Stimulated activated CD4-positive, alpha-beta T cell treated with anti-CD3 and anti-CD28 coated beads, Interleukin-1b, Interleukin-23, amount 100 ng/mL, for 24 hours (primary cell): Measurements from ENCODE around the gene GALNT14.

Source experiments
- DNase-seq, 4 experiments: peaks; one replicate each; pipeline ENCODE4 v3.0.0-alpha.2; 2020; ENCODE audit warnings: low read depth in 4 of 4, low spot score in 1 of 4

Gene GALNT14

GRCh38 chr2:31016648-31017047, 121.6 kb downstream of the GALNT14 start:
- no peak for DNase-seq

GRCh38 chr2:31014516-31014915, 123.7 kb downstream of the GALNT14 start:
- no peak for DNase-seq

GRCh38 chr2:31013301-31013700, 124.9 kb downstream of the GALNT14 start:
- DNase-seq: no peak

- no peak for DNase-seq
These were observed 125.8 kb downstream of the GALNT14 start for GRCh38 chr2:31012406-31012805.

GRCh38 chr2:31011587-31011986, 126.7 kb downstream of the GALNT14 start:
- no peak for DNase-seq

GRCh38 chr2:31008561-31009114, 129.6 kb downstream of the GALNT14 start:
- no peak for DNase-seq

- no peak for DNase-seq
These were observed 134.0 kb downstream of the GALNT14 start for GRCh38 chr2:31004257-31004656.

GRCh38 chr2:31003749-31004148, 134.5 kb downstream of the GALNT14 start:
- no peak for DNase-seq

- DNase-seq: no peak
These were observed 135.6 kb downstream of the GALNT14 start for GRCh38 chr2:31002537-31003150.

GRCh38 chr2:31000970-31001369, 137.3 kb downstream of the GALNT14 start:
- DNase-seq: no peak

- no peak for DNase-seq
These were observed 139.6 kb downstream of the GALNT14 start for GRCh38 chr2:30998672-30999071.

GRCh38 chr2:30997979-30998378, 140.3 kb downstream of the GALNT14 start:
- DNase-seq: no peak

- DNase-seq: no peak
These were observed 143.8 kb downstream of the GALNT14 start for GRCh38 chr2:30994227-30995056.

GRCh38 chr2:30992781-30993180, 145.5 kb downstream of the GALNT14 start:
- DNase-seq: no peak

- DNase-seq: no peak
These were observed 147.6 kb downstream of the GALNT14 start for GRCh38 chr2:30990671-30991070.

- no peak for DNase-seq
These were observed 148.1 kb downstream of the GALNT14 start for GRCh38 chr2:30990176-30990575.

GRCh38 chr2:30989746-30990145, 148.5 kb downstream of the GALNT14 start:
- DNase-seq: no peak

- DNase-seq: no peak
These were observed 150.7 kb downstream of the GALNT14 start for GRCh38 chr2:30987566-30987965.

- DNase-seq: no peak
These were observed 152.0 kb downstream of the GALNT14 start for GRCh38 chr2:30986231-30986580.

GRCh38 chr2:30985493-30986230, 152.6 kb downstream of the GALNT14 start:
- DNase-seq: no peak

GRCh38 chr2:30984148-30984547, 154.1 kb downstream of the GALNT14 start:
- DNase-seq: no peak

GRCh38 chr2:30981510-30981909, 156.7 kb downstream of the GALNT14 start:
- no peak for DNase-seq
